ENCODE measurements around the gene MRPL1. TPM values are rescaled to one million over a fixed set of nuclear protein-coding genes. Genes with fewer than 3 reads are reported as not detected.

Gene MRPL1
- total RNA-seq, 1 experiment from 2014 or later: 42.0 TPM

DNA sequence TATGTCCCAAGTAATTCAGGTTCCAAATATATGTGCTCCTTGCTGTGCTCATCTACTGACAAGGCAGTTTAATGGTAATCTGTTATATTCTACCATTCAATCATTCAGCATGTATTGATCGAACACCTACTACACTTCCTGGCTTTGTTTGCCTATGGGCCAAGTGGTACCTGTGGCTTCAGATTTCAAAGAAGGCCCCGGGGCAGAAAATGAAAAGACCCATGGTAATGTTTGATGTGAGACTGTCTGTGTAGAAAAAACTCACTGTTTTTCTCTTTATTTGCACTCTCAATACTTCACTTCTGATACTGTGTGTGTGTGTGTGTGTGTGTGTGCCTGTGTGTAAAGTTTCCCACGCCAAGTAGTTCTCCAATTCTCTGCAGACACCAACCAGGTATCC is 133.4 kb downstream of the MRPL1 start:
- H3K4me1 ChIP-seq: peaks cover 5% of the 10 kb centered on the region
- Mint-ChIP-seq H3K4me1 (ENCODE audit: low read depth, unreplicated experiment) (peaks cover 14% of the 10 kb centered on the region), H3K27ac (ENCODE audit: unreplicated experiment) (no peak overlapping the region), H3K36me3 (ENCODE audit: insufficient read depth, unreplicated experiment) (no peaks in the 10 kb centered on the region), H3K27me3 (ENCODE audit: insufficient read depth, unreplicated experiment) (no peaks in the 10 kb centered on the region), H3K9me3 (ENCODE audit: unreplicated experiment) (no peaks in the 10 kb centered on the region), H3K4me3 (ENCODE audit: unreplicated experiment) (no peak overlapping the region)
- no peak overlapping the region for H3K4me3 ChIP-seq (ENCODE audit: low read depth, low read length)
- no peaks in the 10 kb centered on the region for H3K27me3 ChIP-seq (replicated peaks; ENCODE audit: control insufficient read depth, insufficient read depth, low read length)
- H3K36me3 ChIP-seq (ENCODE audit: control insufficient read depth, insufficient read depth, low read length): no peaks in the 10 kb centered on the region
- CTCF ChIA-PET: interaction anchor here (0.7 kb wide), 1 partner anchor 410 kb away, joined by 3 read pairs; no protein-coding TSS in a partner anchor
- TF ChIP-seq, protein P1, sequence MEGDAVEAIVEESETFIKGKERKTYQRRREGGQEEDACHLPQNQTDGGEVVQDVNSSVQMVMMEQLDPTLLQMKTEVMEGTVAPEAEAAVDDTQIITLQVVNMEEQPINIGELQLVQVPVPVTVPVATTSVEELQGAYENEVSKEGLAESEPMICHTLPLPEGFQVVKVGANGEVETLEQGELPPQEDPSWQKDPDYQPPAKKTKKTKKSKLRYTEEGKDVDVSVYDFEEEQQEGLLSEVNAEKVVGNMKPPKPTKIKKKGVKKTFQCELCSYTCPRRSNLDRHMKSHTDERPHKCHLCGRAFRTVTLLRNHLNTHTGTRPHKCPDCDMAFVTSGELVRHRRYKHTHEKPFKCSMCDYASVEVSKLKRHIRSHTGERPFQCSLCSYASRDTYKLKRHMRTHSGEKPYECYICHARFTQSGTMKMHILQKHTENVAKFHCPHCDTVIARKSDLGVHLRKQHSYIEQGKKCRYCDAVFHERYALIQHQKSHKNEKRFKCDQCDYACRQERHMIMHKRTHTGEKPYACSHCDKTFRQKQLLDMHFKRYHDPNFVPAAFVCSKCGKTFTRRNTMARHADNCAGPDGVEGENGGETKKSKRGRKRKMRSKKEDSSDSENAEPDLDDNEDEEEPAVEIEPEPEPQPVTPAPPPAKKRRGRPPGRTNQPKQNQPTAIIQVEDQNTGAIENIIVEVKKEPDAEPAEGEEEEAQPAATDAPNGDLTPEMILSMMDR (IDR thresholded peaks at IDR 0.05; ENCODE audit: insufficient read depth in 1 of 2, low read depth in 1 of 2, low read length in 1 of 2, severe bottlenecking in 1 of 2, unreplicated experiment in 1 of 2): no peak
- H3K9me3 ChIP-seq: no peaks in the 10 kb centered on the region
- BruUV-seq (replicated peaks): no TSS peak
- intact Hi-C loops (cut with micrococcal nuclease; ENCODE audit: unreplicated experiment): no loop called here
- no peak for DNase-seq
- POLR2A ChIA-PET: no interaction called here

DNA sequence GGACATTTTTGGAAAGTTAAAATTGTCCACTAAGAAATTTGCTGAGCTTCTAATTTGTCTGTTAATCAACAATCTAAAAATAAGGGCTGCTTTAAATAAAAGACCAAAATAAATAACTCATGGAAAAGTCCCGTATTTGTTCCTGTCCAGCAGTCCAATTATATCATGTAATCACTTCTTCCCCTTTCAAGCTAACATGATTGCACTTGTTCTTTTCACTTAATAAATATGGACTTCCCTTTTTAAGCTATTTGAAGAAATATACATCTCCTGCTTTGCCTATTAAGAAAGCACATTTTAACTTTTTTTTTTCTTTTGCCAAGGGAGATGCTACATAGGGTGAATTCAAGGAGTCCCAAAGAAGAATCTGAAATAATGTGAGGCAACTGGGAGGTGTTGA is 138.9 kb downstream of the MRPL1 start:
- Mint-ChIP-seq H3K4me3 (ENCODE audit: unreplicated experiment) (no peak overlapping the region), H3K36me3 (ENCODE audit: insufficient read depth, unreplicated experiment) (no peaks in the 10 kb centered on the region), H3K9me3 (ENCODE audit: unreplicated experiment) (no peaks in the 10 kb centered on the region), H3K4me1 (ENCODE audit: low read depth, unreplicated experiment) (peaks cover 11% of the 10 kb centered on the region), H3K27me3 (ENCODE audit: insufficient read depth, unreplicated experiment) (no peaks in the 10 kb centered on the region), H3K27ac (ENCODE audit: unreplicated experiment) (no peak overlapping the region)
- no peak for DNase-seq
- TF ChIP-seq, protein P1 (IDR thresholded peaks at IDR 0.05; ENCODE audit: insufficient read depth in 1 of 2, low read depth in 1 of 2, low read length in 1 of 2, severe bottlenecking in 1 of 2, unreplicated experiment in 1 of 2): no peak
- Histone ChIP-seq H3K36me3 (ENCODE audit: control insufficient read depth, insufficient read depth, low read length) (no peaks in the 10 kb centered on the region), H3K4me3 (ENCODE audit: low read depth, low read length) (no peak overlapping the region), H3K9me3 (no peaks in the 10 kb centered on the region), H3K4me1 (peaks cover 4% of the 10 kb centered on the region; the same call in 1 of the 2 replicates), H3K27me3 (replicated peaks; ENCODE audit: control insufficient read depth, insufficient read depth, low read length) (no peaks in the 10 kb centered on the region)
- intact Hi-C loops (cut with micrococcal nuclease; ENCODE audit: unreplicated experiment): no loop called here
- no TSS peak for BruUV-seq (replicated peaks)
- ChIA-PET POLR2A (no interaction called here), CTCF (no interaction called here)

DNA sequence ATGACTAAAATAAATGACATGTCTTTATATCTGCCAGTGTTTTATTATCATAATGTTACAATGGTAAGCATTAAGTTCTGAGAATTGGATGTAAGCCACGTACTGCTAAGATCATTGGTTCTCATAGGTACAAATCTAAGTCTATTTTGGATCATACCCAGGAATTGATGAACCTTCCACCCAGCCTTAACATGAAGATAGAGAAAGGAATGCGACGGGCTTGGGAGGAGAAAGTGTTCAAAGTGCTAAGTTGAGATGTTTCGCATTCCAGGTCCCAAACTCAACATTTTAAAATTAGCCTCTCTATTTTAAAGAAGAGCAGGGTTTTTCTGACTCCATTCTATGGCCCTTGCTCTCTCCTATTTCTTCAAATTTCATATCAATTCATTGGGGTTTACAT is 139.6 kb downstream of the MRPL1 start:
- H3K27me3 Mint-ChIP-seq (ENCODE audit: insufficient read depth, unreplicated experiment): no peaks in the 10 kb centered on the region
- H3K4me1 Mint-ChIP-seq (ENCODE audit: low read depth, unreplicated experiment): peaks cover 11% of the 10 kb centered on the region
- Histone ChIP-seq H3K36me3 (ENCODE audit: control insufficient read depth, insufficient read depth, low read length) (no peaks in the 10 kb centered on the region), H3K4me1 (peaks cover 4% of the 10 kb centered on the region; the same call in 1 of the 2 replicates), H3K4me3 (ENCODE audit: low read depth, low read length) (no peak overlapping the region), H3K9me3 (no peaks in the 10 kb centered on the region), H3K27me3 (replicated peaks; ENCODE audit: control insufficient read depth, insufficient read depth, low read length) (no peaks in the 10 kb centered on the region)
- no peaks in the 10 kb centered on the region for H3K9me3 Mint-ChIP-seq (ENCODE audit: unreplicated experiment)
- H3K4me3 Mint-ChIP-seq (ENCODE audit: unreplicated experiment): no peak overlapping the region
- peak in 1 of 2 experiments; percentile 5 for DNase-seq
- TF ChIP-seq, protein P1 (IDR thresholded peaks at IDR 0.05; ENCODE audit: insufficient read depth in 1 of 2, low read depth in 1 of 2, low read length in 1 of 2, severe bottlenecking in 1 of 2, unreplicated experiment in 1 of 2): no peak
- ChIA-PET POLR2A (no interaction called here), CTCF (no interaction called here)
- H3K36me3 Mint-ChIP-seq (ENCODE audit: insufficient read depth, unreplicated experiment): no peaks in the 10 kb centered on the region
- BruUV-seq (replicated peaks): no TSS peak
- H3K27ac Mint-ChIP-seq (ENCODE audit: unreplicated experiment): peak overlapping the region; percentile 20
- intact Hi-C loops (cut with micrococcal nuclease; ENCODE audit: unreplicated experiment): no loop called here

Other genes with a start within 250 kb of the MRPL1 start
- gene CNOT6L, start 43.5 kb upstream of the MRPL1 start, total RNA-seq (2022): 18.8 and 20.2 TPM in 2 replicates
- 35.7 and 40.8 TPM in 2 replicates for gene FRAS1, start 194.5 kb downstream of the MRPL1 start, total RNA-seq (2022)